GM18520 (cell line): Measurements from ENCODE around the gene ATP13A2.

Source experiments
- ATAC-seq: cut with Tn5 transposase; IDR thresholded peaks from one replicate; pipeline ENCODE4 v1.9.1; 2021; ENCODE audit not compliant: unreplicated experiment

ATP13A2 gene

GRCh38 chr1:17030206-17030605 is 18.5 kb upstream of the ATP13A2 start:
- no peak for ATAC-seq

GRCh38 chr1:17028662-17029188 is 17.0 kb upstream of the ATP13A2 start:
- ATAC-seq, result no peak

- ATAC-seq, result no peak
These were observed 16.2 kb upstream of the ATP13A2 start for GRCh38 chr1:17027900-17028299.

GRCh38 chr1:17027403-17027802 is 15.7 kb upstream of the ATP13A2 start:
- ATAC-seq, result no peak

GRCh38 chr1:17024721-17025120 is 13.0 kb upstream of the ATP13A2 start:
- ATAC-seq, result no peak

GRCh38 chr1:17023573-17023972 is 11.8 kb upstream of the ATP13A2 start:
- no peak for ATAC-seq

GRCh38 chr1:17023102-17023501 is 11.4 kb upstream of the ATP13A2 start:
- ATAC-seq, result no peak

- ATAC-seq, result no peak
These were observed 10.2 kb upstream of the ATP13A2 start for GRCh38 chr1:17021896-17022295.

- no peak for ATAC-seq
These were observed 8.8 kb upstream of the ATP13A2 start for GRCh38 chr1:17020502-17020901.

- no peak for ATAC-seq
These were observed 7.1 kb upstream of the ATP13A2 start for GRCh38 chr1:17018849-17019248.

GRCh38 chr1:17017435-17017834 is 5.7 kb upstream of the ATP13A2 start:
- no peak for ATAC-seq

GRCh38 chr1:17016317-17016661 is 4.6 kb upstream of the ATP13A2 start:
- no peak for ATAC-seq

GRCh38 chr1:17014671-17015567 is 3.2 kb upstream of the ATP13A2 start:
- ATAC-seq, result no peak

- ATAC-seq, result no peak
These were observed 2.0 kb upstream of the ATP13A2 start for GRCh38 chr1:17013491-17014320.

GRCh38 chr1:17012775-17013490 is 1.2 kb upstream of the ATP13A2 start:
- ATAC-seq, result no peak

- ATAC-seq, result no peak
These were observed 663 bp downstream of the ATP13A2 start for GRCh38 chr1:17011092-17011438.

- no peak for ATAC-seq
These were observed 2.0 kb downstream of the ATP13A2 start for GRCh38 chr1:17009706-17010105.

- ATAC-seq, result no peak
These were observed 3.4 kb downstream of the ATP13A2 start for GRCh38 chr1:17008208-17008855.

GRCh38 chr1:17007121-17007520 is 4.6 kb downstream of the ATP13A2 start:
- no peak for ATAC-seq

GRCh38 chr1:17005365-17005740 is 6.4 kb downstream of the ATP13A2 start:
- no peak for ATAC-seq
